Activated T-cell treated with anti-CD3 and anti-CD28 coated beads for 48 hours (primary cell): ENCODE measurements around the gene NAV2.

Source experiments
- DNase-seq: peaks from one replicate; pipeline ENCODE4 v3.0.0-alpha.2; 2020; ENCODE audit warnings: low read depth

Gene NAV2, protein sequence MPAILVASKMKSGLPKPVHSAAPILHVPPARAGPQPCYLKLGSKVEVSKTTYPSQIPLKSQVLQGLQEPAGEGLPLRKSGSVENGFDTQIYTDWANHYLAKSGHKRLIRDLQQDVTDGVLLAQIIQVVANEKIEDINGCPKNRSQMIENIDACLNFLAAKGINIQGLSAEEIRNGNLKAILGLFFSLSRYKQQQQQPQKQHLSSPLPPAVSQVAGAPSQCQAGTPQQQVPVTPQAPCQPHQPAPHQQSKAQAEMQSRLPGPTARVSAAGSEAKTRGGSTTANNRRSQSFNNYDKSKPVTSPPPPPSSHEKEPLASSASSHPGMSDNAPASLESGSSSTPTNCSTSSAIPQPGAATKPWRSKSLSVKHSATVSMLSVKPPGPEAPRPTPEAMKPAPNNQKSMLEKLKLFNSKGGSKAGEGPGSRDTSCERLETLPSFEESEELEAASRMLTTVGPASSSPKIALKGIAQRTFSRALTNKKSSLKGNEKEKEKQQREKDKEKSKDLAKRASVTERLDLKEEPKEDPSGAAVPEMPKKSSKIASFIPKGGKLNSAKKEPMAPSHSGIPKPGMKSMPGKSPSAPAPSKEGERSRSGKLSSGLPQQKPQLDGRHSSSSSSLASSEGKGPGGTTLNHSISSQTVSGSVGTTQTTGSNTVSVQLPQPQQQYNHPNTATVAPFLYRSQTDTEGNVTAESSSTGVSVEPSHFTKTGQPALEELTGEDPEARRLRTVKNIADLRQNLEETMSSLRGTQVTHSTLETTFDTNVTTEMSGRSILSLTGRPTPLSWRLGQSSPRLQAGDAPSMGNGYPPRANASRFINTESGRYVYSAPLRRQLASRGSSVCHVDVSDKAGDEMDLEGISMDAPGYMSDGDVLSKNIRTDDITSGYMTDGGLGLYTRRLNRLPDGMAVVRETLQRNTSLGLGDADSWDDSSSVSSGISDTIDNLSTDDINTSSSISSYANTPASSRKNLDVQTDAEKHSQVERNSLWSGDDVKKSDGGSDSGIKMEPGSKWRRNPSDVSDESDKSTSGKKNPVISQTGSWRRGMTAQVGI (N-terminal part only)

DNA sequence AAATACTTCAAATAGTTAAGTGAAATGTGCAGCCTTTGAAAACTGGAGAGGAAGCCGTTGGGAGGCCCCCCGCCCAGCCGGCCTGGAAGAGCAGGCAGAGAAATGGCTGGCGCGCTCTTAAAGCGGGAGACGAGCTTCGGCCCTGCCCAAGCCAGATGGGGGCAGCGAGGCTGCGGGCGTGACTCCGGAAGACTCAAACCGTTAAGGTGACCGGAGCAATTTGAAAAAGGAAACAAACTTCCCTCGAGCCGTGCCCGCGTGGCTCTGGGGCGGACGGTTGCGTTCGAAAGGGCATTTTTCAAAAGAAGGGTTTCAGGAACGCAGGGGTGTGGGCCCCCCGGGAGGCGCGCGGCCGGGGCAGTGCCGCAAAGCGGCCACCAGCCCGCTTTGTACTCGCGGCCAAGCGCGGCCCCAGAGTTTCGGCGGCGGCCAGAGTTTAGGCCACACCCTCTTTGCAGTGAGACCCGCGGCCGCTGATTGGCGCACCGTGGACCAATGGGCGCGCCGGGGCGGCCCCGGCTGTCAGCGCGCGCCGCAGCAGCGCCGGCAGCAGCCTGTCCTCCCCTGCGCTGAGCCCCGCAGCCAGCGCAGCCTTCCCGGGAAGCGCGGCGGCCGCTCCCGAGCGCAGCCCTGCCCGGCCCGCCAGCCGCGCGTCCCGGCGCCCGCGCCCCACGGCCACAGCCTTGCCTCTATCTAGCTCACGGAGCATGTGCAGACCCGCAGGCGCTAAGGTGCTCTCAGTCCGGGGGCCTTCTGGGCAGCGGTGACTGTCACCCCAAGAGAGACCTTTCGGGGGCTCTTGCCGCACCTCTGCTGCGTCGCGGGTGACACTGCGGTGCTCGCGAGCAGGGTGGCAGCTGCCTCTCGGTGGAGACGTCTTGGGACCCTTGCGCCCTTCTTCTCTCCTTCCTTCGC, at the start of gene NAV2:
TSS of gene NAV2 (plus strand) at position 557 of the 915 bp plus-strand sequence. CDS start 859 bp downstream, outside the sequence.
- DNase-seq = peak; percentile 72

DNA sequence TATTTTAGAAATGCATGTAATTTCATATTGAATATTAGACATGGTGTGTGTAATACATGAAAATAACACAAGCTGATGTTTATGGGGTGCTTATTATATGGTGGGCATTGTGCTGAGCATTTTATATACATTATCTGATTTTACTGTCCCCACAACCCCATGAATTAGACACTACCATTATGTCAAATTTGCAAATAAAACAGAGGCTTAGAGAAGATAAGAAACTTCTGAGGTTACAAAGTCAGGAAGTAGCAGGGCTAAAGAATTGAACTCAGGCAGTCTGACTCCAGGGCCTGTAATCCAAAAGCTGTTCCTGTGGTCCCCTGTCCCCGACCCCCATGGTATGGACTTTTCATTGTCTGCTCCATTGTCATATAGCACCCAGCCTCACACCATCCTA, 49.4 kb upstream of the NAV2 start:
- DNase-seq = no peak

DNA sequence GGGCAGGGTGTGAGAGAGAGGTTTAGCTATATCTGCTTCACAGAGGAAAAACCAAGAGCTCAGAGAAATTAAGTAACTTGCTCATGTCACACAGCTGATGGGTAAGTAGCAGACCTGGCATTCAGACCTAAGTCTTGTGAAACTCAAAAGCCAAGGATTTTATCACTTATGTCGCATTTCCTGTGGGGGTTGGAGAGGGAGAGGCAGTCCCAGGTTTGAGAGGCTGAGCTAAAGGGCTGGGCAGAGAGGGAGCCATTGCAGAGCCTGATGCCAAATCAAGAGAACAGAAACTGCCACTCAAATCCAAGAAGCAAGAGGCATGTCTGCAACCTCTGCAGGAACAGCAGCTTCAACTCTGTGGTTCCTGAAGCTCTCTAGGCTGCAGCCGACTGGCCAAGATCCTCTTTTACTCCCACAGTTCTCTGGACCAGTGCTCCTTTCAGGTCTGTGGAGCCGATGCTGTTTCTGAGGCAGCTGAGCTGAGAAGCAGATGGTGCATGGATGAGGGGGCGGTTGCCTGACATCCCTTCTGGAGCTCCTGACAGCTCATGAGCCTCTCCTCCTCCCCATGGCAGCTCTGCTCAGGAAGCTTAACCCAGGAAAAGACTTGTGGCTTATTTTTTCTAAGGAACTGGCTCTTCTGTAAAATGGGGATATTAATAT, 47.6 kb upstream of the NAV2 start:
- no peak for DNase-seq

DNA sequence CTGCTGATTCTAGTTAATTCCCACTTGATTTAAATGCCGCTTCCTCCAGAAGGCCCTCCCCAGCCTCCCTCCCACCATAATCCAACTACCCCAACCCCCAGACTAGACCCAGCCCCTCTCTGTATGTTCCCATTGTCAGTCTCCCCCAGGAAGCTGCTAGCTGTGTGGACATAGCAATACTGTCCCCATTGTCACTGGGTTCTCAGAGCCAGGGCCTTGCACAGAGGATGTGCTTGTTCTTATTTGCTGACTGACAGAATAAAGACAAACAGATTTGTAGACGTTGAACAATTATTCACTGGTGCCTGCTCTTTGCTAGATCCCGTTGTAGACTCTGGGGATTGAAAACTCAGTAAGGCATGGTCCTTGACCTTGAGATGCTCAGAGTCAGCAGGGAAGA, 45.7 kb upstream of the NAV2 start:
- no peak for DNase-seq

DNA sequence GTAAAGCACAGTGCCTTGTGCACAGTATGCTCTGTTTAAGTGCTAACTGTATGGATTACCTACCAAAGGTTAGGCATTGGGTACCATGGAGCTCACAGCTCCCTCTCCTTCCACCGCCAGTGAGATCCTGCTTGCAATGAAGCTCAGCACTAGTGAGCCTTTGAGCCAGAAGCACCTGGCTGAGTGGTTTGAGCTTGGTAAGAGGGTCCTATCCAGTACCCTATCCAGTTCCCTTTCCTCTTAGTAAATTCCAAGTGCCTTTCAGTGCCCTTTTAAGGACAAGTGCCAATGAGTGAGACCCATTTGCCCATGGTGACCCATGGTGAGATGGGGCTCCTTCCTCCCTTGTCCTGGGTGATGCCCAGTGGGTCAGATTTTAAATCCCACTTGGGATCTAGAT, 43.1 kb upstream of the NAV2 start:
- no peak for DNase-seq

DNA sequence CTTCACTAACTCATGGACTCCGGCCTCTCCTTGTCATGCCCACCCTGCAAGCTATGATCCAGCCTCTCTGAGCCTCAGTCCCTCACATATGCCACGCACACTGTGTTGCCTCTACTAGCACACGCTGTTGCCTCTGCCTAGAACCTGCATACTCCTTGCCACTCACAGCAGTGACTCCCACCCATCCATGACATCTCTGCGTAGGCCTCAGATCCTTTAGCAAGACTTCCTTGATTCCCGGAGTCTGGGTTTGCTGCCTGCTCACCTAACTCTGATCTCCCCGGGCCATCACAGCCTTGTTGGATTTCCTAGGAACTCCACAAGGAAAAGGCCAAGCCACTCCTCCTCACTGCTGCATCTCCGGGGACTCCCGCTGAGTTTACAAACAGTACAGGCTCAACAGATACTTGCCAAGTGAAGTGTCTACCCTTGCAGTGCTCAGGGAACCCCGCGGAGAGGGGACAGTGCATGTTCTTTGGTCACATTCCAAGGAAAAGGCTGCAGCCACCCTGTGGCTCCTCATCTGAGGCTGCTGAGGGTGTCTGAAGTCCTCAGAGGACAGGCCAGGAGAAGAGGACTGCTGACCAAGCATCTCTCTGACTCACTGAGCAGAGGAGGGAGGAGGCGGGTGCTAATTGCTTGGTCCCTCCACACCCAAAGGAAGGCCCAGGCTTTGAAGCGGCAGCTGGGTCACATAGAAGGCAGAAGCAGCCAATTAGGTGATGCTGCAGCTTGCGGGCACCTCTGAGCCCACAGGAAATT, 42.4 kb upstream of the NAV2 start:
- DNase-seq = no peak

DNA sequence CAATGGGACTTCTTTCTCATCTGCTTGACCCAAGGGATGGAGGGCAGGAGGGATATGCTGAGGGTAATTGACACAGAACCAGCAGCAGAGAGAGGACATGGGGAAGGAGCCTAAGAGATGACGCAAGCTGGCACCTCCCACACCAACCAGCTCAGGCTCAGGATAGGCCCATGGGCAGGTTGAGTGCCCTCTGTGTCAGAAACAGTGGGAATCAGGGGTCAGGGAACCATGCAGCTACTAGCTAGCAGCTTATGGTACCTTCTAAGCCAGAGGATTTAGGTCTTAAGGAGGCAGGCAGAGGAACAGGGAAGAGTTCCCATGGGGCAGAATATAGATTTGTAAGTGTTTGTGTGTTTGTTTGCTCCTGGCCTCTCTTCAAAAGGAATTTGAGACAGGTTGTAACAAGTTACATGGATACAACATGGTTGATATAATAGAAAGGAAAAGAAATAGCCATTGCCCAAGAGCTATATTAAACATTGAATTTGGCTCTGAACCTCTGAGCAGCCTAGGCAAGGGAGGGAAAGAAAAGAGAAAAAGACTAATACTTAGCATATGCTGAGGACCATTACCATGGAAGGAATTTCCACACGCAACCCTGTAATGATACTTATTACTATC, 39.9 kb upstream of the NAV2 start:
- no peak for DNase-seq

DNA sequence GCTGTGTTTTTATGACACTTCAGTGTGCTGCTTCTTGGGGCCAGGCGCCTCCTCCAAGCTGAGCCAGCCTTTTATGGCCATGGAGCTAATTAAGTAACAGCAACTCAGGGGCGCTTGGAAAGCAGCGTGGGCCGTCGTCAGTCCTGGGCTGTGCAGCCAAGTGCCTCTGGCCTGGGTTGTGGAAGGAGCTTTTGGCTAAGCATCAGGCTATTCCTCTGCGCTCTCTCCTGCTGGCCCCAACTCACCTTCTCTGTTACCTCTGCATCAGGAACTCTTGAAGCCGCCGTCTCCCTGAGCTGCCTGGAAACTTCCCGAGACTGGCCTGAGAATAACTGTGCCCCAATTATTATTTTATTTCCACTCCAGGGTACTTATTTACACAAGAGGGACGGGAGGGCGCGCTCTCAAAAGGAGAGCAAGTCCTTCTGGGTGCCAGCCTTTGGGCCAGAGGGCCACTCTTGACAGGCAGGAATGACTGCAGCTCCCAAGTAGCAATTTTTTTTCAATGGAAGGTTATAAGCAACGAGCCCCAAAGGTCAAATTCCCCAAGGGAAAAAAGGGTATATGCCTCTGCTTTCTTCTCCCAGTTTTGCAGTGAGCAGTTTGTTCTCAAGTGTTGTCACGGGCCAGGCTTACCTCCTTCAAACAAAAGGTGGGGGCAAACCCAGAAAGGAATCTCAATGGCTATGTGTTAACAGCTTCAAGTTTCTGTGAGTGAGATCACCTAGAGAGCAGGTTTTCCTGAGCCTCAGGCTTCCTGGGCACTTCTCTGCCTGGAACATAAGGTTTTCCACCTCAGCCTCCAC, 38.5 kb upstream of the NAV2 start:
- DNase-seq = no peak

DNA sequence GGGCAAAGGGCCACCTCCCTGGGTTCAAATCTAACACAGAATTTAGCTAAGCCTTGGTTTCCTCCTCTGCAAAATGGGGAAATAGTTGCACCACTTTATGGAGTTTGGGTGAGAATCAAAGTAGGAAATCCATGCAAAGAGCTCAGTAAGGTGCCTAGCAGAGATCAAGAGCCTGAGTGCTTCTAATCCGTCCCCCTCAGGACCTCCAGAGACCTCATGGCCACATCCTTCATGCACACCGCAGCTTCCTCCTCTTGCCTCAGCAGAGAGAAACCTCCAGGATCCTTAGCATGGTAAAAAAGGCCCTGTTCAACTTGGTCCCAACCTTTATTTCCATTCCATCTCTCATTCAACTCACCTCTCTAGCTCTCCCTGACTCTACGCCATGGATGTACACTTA, 37.8 kb upstream of the NAV2 start:
- no peak for DNase-seq

DNA sequence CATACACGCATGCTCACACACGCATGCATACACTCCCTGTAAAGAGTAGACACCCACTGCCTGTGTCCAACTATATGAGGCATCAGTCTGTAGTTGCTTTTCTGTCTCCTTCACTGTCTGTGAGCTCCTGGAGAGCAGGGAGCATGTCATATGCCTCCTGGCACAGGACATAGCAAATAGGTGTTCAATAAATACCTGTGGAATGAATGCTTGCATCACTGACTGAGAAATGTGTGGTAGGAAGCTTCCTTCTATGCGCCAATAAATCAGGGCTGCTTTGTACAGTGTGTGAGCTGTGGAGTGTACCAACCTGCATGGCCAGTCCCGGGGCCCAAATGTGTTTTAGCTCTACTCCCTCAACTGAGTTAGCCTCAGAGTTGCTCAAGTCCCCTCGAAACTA, 37.2 kb upstream of the NAV2 start:
- DNase-seq = no peak

DNA sequence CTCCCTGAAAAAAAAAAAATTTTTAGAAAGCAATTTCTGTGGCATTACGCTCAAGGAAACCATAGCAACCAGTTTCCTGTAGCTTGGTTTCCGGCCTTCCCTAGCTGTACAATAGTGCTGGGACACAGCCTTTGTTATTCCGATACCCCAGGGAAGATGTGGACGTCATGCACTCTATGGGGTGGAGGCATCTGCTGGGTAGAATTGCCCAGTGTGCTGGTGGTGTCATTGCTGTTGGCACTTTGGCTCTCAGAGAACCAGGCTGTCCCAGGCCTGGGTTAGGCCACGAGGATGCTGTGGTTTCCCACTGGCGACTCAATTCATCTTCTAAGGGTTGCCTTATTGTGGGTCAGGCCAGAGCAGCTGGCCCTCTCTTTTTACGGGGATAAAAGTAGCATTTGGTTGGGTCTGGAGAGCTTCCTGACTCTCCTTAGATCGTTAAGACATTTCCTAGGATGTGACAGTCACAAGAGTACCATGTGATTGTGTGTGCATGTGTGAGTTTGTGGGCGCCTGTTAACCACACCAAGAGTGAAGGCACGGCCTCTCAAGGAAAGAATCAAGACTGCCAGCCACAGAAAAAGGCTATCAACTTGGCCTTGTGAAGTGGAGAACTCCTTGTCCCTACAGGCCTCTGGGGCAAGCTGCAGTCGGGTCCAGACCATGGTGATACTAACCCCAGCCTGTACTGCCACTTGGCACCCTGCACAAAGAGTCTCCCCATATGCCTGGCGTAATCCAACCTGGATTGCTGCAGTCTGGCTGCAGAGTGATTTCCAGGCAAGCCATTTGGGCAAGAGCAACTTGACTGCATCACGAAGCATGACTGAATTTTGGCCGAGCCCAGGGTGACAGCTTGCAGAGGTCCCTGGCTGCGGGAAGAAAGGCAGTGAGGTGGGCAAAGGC, 35.9 kb upstream of the NAV2 start:
- no peak for DNase-seq

DNA sequence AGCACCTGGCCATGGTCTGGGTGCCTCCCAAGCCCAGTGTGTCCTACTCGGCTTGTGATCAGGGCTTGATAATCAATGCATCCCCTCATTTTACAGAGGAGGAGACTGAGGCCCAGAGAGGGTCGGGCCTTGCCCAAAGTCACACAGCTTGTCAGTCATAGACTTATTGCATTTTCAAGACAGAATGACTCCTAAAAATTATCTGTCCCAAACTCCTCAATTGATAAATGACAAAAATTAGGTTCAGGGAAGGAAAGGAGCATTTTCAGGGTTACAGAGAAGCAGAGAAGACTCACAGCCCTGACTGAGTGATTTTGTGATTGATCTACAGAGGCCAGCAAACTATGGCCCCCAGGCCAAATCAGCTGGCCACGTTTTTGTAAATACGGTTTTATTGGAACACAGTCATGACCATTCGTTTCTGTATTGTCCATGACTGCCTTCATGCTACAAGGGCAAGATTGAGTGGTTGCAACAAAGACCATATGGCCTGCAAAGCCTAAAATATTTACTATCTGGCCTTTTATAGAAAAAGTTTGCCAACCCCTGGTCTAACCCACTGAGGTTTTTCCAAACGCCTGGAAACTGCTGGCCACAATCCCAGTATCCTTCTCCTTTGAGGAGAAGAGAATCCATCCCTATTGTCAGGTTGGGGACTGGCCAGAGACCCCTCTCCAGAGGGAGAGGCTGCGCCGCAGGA, 35.1 kb upstream of the NAV2 start:
- DNase-seq = no peak

DNA sequence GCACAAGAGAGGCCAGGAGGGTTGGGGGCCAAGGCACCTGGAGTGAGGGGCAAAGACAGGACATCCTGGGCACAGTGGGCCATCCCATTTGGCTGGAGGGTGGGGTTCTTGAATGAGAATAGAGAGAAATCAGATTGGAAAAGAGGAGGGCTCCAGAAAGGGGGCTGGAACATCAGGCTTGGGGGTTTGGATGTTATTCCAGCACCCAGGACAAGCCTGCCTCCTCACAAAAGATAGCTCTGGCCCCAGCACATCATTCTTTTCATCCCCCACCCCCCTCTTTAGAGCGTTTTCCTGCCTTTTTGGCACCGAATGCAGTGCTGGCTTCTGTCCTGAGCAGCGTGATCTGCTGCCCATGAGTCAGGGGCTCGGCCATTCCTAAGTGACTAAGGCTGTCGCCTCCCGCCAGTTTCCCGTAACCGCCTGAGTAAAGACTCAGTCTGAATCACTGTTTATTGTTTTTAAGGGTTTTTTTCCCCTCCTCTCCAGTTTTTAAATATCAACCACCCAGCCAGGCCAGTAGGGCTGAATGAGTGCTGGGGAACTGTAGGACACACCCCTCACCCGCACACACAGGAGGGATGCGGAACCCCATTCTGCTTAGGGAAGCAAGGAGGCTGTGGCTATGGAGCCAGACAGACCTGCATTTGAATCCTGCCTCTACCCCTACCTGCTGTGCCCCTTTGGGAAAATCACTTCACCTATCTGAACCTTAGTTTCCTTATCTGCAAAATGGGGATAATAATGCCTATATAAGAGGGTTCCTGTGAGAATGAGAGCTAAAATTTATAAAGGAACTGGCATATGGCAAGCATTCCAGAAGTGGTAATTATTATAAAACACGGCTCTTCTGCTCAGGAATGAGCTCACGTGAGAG, 32.4 kb upstream of the NAV2 start:
- no peak for DNase-seq

DNA sequence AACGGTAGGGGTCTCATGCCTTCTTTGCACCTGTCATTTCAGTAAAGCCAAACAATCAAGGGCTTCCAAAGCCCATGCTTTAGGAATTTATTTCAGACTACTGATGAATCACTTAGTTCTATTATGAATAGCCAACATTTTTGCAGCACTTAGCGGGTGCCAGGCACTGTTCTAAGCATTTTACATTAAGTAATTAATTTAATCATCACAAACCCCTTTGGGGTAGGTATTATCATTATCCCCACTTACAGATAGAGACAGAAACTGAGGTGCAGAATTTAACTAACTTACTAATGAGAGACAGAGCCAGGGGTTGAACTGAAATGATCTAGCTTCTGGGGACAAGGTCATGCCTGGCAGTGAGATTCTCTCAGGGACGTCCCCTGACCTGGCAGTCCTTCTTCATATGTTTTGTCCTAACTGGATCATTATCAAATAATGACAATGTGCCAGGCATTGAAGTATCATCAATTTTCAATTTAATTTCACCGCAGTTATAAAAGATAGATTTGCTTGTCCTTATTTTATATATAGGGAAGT, 31.7 kb upstream of the NAV2 start:
- DNase-seq = no peak

DNA sequence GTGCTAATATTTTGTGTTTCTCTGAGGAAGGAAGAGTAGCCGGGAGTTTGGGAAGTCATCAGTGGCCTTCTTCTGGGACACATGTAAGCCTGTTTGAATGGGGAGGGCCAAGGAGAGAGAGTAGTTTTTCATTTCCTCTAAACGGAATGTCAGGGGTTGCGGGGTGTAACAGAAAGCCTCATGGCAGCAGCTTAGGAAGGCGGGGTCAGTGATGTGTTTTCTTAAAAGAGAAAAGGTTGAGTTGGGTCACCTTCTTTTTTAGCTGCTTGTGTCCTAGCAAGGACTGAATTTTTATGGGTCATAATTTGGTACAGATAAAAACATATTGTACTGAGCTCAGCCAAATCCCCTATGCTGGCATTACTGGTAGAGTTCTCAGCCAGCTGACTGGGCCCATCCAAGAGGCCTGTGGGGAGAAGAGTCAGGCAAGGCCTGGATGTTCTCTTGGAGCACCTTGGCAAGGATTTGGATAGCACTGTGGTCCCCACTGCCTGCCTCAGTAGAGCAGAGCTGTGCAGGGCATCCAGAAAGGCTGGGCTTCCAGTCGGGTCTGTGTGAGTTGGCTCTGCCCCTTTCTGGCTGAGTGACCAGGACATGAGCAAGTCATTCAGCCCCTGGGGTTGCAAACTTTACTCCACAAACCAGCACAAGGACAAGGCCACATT, 29.4 kb upstream of the NAV2 start:
- DNase-seq = no peak
